HG03025 (cell line): ENCODE measurements around the gene FAM149B1.

Experiments
- ATAC-seq: cut with Tn5 transposase; IDR thresholded peaks from one replicate; pipeline ENCODE4 v1.9.1; 2021; ENCODE audit warnings: mild to moderate bottlenecking, moderate library complexity; ENCODE audit not compliant: unreplicated experiment, low FRiP score

The FAM149B1 gene

GRCh38 chr10:73172867-73173266 is 4.9 kb downstream of the FAM149B1 start:
- no peak for ATAC-seq

- no peak for ATAC-seq
Observed at GRCh38 chr10:73174148-73174925, 6.4 kb downstream of the FAM149B1 start.

GRCh38 chr10:73182568-73182967 is 14.6 kb downstream of the FAM149B1 start:
- ATAC-seq, result no peak

- ATAC-seq, result no peak
Observed at GRCh38 chr10:73183667-73184281, 15.9 kb downstream of the FAM149B1 start.

- ATAC-seq, result no peak
Observed at GRCh38 chr10:73186266-73186665, 18.3 kb downstream of the FAM149B1 start.

GRCh38 chr10:73190188-73190587 is 22.3 kb downstream of the FAM149B1 start:
- ATAC-seq, result no peak

GRCh38 chr10:73205081-73205480 is 37.2 kb downstream of the FAM149B1 start:
- ATAC-seq, result no peak

- ATAC-seq, result no peak
Observed at GRCh38 chr10:73205890-73206289, 38.0 kb downstream of the FAM149B1 start.

- ATAC-seq, result no peak
Observed at GRCh38 chr10:73206385-73206784, 38.5 kb downstream of the FAM149B1 start.

GRCh38 chr10:73207883-73208282 is 40.0 kb downstream of the FAM149B1 start:
- no peak for ATAC-seq

- no peak for ATAC-seq
Observed at GRCh38 chr10:73209705-73210104, 41.8 kb downstream of the FAM149B1 start.

- no peak for ATAC-seq
Observed at GRCh38 chr10:73210395-73211105, 42.6 kb downstream of the FAM149B1 start.

GRCh38 chr10:73211106-73211811 is 43.3 kb downstream of the FAM149B1 start:
- ATAC-seq, result no peak

- no peak for ATAC-seq
Observed at GRCh38 chr10:73215749-73216148, 47.8 kb downstream of the FAM149B1 start.

- ATAC-seq, result no peak
Observed at GRCh38 chr10:73217628-73218027, 49.7 kb downstream of the FAM149B1 start.

- ATAC-seq, result no peak
Observed at GRCh38 chr10:73218431-73219191, 50.7 kb downstream of the FAM149B1 start.

- ATAC-seq, result no peak
Observed at GRCh38 chr10:73219384-73219783, 51.5 kb downstream of the FAM149B1 start.

- no peak for ATAC-seq
Observed at GRCh38 chr10:73220989-73221388, 53.1 kb downstream of the FAM149B1 start.

- ATAC-seq, result no peak
Observed at GRCh38 chr10:73225518-73225917, 57.6 kb downstream of the FAM149B1 start.

GRCh38 chr10:73226663-73227062 is 58.7 kb downstream of the FAM149B1 start:
- ATAC-seq, result no peak
